ENCODE results near the gene DHRS12.

The DHRS12 gene

GRCh38 chr13:51820016-51820597 lies 16.1 kb upstream of the DHRS12 start:
- Mint-ChIP-seq H3K4me1 (peaks cover 14% of the 10 kb centered on the region), H3K27me3 (ENCODE audit: low read depth) (peaks cover 23% of the 10 kb centered on the region), H3K9me3 (no peaks in the 10 kb centered on the region), H3K4me3 (no peak overlapping the region), H3K27ac (no peak overlapping the region), H3K36me3 (ENCODE audit: low read depth) (no peaks in the 10 kb centered on the region)
- no peak for TF ChIP-seq CTCF (IDR thresholded peaks at IDR 0.05; ENCODE audit: unreplicated experiment in 3 of 3)

GRCh38 chr13:51819544-51819943 lies 15.6 kb upstream of the DHRS12 start:
- H3K36me3 Mint-ChIP-seq (ENCODE audit: low read depth), result no peaks in the 10 kb centered on the region
- no peaks in the 10 kb centered on the region for H3K9me3 Mint-ChIP-seq
- H3K4me3 Mint-ChIP-seq, result no peak overlapping the region
- no peak overlapping the region for H3K27ac Mint-ChIP-seq
- TF ChIP-seq CTCF (IDR thresholded peaks at IDR 0.05; ENCODE audit: unreplicated experiment in 3 of 3), result no peak
- H3K27me3 Mint-ChIP-seq (ENCODE audit: low read depth), result peaks cover 28% of the 10 kb centered on the region
- H3K4me1 Mint-ChIP-seq, result peaks cover 13% of the 10 kb centered on the region

DNA sequence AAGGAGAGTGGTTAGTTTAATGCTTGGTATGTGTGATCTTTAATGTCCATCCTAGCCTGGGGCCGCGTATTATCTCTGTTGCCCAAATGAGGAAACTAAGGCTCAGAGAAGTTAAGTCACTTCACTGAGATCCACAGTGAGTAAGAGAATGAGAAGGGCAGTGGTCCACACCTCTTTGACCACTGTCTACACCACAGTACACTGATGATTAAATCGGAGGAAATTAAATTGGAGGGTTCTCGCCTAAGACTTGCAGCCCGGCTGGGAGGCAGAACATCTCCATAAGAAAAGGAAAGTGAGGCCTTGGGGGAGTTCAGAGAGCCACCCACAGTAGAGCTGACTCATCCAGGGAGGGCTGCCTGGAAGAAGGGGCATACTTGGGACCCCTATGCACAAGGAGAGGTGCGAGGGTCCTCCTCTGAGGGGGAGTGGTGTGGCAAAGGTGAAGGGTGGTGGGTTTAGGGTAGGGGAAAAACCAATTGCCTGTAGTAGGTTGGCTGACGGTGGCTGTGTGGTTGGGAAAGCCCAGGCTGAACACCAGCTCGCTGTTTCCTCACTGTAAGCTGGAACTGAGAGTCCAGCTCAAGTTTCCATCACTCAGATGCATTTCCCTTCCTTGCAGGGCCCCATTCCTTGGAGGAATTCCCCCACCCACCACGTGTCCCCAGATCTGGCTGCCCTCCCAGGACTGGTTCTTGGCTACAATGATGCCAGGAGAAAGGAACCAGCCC lies 15.0 kb upstream of the DHRS12 start:
- H3K36me3 Mint-ChIP-seq (ENCODE audit: low read depth), result no peaks in the 10 kb centered on the region
- no peak overlapping the region for H3K4me3 Mint-ChIP-seq
- no peak for TF ChIP-seq CTCF (IDR thresholded peaks at IDR 0.05; ENCODE audit: unreplicated experiment in 3 of 3)
- peaks cover 28% of the 10 kb centered on the region for H3K27me3 Mint-ChIP-seq (ENCODE audit: low read depth)
- H3K9me3 Mint-ChIP-seq, result no peaks in the 10 kb centered on the region
- H3K4me1 Mint-ChIP-seq, result peaks cover 9% of the 10 kb centered on the region
- H3K27ac Mint-ChIP-seq, result no peak overlapping the region

- Mint-ChIP-seq H3K4me1 (peaks cover 6% of the 10 kb centered on the region), H3K4me3 (no peak overlapping the region), H3K27me3 (ENCODE audit: low read depth) (peaks cover 28% of the 10 kb centered on the region), H3K36me3 (ENCODE audit: low read depth) (no peaks in the 10 kb centered on the region), H3K9me3 (no peaks in the 10 kb centered on the region), H3K27ac (no peak overlapping the region)
- no peak for TF ChIP-seq CTCF (IDR thresholded peaks at IDR 0.05; ENCODE audit: unreplicated experiment in 3 of 3)
These were observed 14.3 kb upstream of the DHRS12 start for GRCh38 chr13:51818276-51818675.

- Mint-ChIP-seq H3K27me3 (ENCODE audit: low read depth) (peaks cover 28% of the 10 kb centered on the region), H3K4me1 (peaks cover 6% of the 10 kb centered on the region), H3K27ac (no peak overlapping the region), H3K4me3 (no peak overlapping the region), H3K36me3 (ENCODE audit: low read depth) (no peaks in the 10 kb centered on the region), H3K9me3 (no peaks in the 10 kb centered on the region)
- no peak for TF ChIP-seq CTCF (IDR thresholded peaks at IDR 0.05; ENCODE audit: unreplicated experiment in 3 of 3)
These were observed 13.8 kb upstream of the DHRS12 start for GRCh38 chr13:51817717-51818116.
